IMR-90 (cell line): Measurements from ENCODE around the gene HES6. TPM values are rescaled to one million over a fixed set of nuclear protein-coding genes. Genes with fewer than 3 reads are reported as not detected.

Experiments
- ATAC-seq: fragments of 200-7000 bp; cut with Tn5 transposase; 2 replicates; pipeline ENCODE4 v1.9.1; 2020; ENCODE audit warnings: low read depth, mild to moderate bottlenecking, moderate library complexity
- BruUV-seq: library from RNA; stranded (reverse); fragments of 400-500 nt; replicated peaks from 2 replicates; lab custom pipeline; 2021; lab: Mats Ljungman, UMichigan
- CTCF ChIA-PET: fragments of 300-600 bp; formaldehyde crosslinking; extraction: SDS; loops from one replicate; lab custom pipeline; 2021; ENCODE audit warnings: antibody characterized with exemption; lab: Yijun Ruan, JAX
- POLR2A ChIA-PET: fragments of 300-600 bp; sonication (Branson Sonifier 250); formaldehyde crosslinking; loops from one replicate; lab custom pipeline; 2022; ENCODE audit warnings: antibody characterized with exemption; ENCODE audit not compliant: unreplicated experiment; lab: Charles Lee
- DNase-seq: peaks from one replicate; pipeline ENCODE4 v3.0.0; 2013
- H2AFZ ChIP-seq: replicated peaks from 2 replicates; pipeline ENCODE3; 2013; ENCODE audit warnings: low read length, mild to moderate bottlenecking; ENCODE audit not compliant: poor library complexity
- H2AK5ac ChIP-seq: 2 replicates; pipeline ENCODE4 v1.6.1; 2013; ENCODE audit warnings: low read depth, low read length, inconsistent platforms
- H2AK9ac ChIP-seq: replicated peaks from 2 replicates; pipeline ENCODE3; 2013; ENCODE audit warnings: mild to moderate bottlenecking, low read depth, low read length, moderate library complexity; ENCODE audit not compliant: poor library complexity
- H2BK120ac ChIP-seq: 2 replicates; pipeline ENCODE4 v1.6.1; 2013; ENCODE audit warnings: low read depth, low read length, inconsistent platforms
- H2BK15ac ChIP-seq: 3 replicates; pipeline ENCODE4 v1.6.1; 2013; ENCODE audit warnings: low read depth, low read length, inconsistent platforms
- H2BK20ac ChIP-seq: 2 replicates; pipeline ENCODE4 v1.6.1; 2013; ENCODE audit warnings: low read depth, mild to moderate bottlenecking, inconsistent platforms, low read length, moderate library complexity
- H2BK5ac ChIP-seq: 2 replicates; pipeline ENCODE4 v1.6.1; 2013; ENCODE audit warnings: mild to moderate bottlenecking, low read depth, low read length, inconsistent platforms; ENCODE audit not compliant: poor library complexity, severe bottlenecking
- H3K14ac ChIP-seq: replicated peaks from 2 replicates; pipeline ENCODE4 v1.6.1; 2013; ENCODE audit warnings: low read depth, low read length, inconsistent platforms
- H3K18ac ChIP-seq: 2 replicates; pipeline ENCODE4 v1.6.1; 2013; ENCODE audit warnings: low read depth, low read length, control low read depth
- H3K23ac ChIP-seq: 2 replicates; pipeline ENCODE4 v1.6.1; 2013; ENCODE audit warnings: low read depth, low read length, inconsistent platforms
- H3K27ac ChIP-seq: 2 replicates; pipeline ENCODE4 v1.5.1; 2013; ENCODE audit warnings: mild to moderate bottlenecking, control low read depth, low read length; ENCODE audit not compliant: insufficient read depth
- H3K27me3 ChIP-seq: 2 replicates; pipeline ENCODE4 v1.6.1; 2013; ENCODE audit warnings: low read length; ENCODE audit not compliant: control insufficient read depth, insufficient read depth
- H3K36me3 ChIP-seq: 2 replicates; pipeline ENCODE4 v1.6.1; 2013; ENCODE audit warnings: low read length, mixed read lengths; ENCODE audit not compliant: control insufficient read depth, insufficient read depth
- H3K4ac ChIP-seq: 2 replicates; pipeline ENCODE4 v1.6.1; 2013; ENCODE audit warnings: low read depth, low read length, inconsistent platforms
- H3K4me1 ChIP-seq: 2 replicates; pipeline ENCODE4 v1.6.1; 2013; ENCODE audit warnings: low read length, mixed read lengths; ENCODE audit not compliant: control insufficient read depth, insufficient read depth
- H3K4me2 ChIP-seq: 2 replicates; pipeline ENCODE4 v1.6.1; 2013; ENCODE audit warnings: low read depth, mild to moderate bottlenecking, control low read depth, low read length, moderate library complexity
- H3K4me3 ChIP-seq: 2 replicates; pipeline ENCODE4 v1.5.1; 2013; ENCODE audit warnings: low read depth, mild to moderate bottlenecking, control low read depth, low read length, moderate library complexity; ENCODE audit not compliant: insufficient read depth
- H3K56ac ChIP-seq: 2 replicates; pipeline ENCODE4 v1.6.1; 2013; ENCODE audit warnings: low read length, inconsistent platforms; ENCODE audit not compliant: insufficient read depth; ENCODE audit errors: extremely low read depth
- H3K79me1 ChIP-seq, 2 experiments: 2 replicates each; pipeline ENCODE4 v1.6.1; 2013; ENCODE audit warnings: low read length in 2 of 2, inconsistent platforms in 1 of 2, low read depth in 1 of 2
- H3K9ac ChIP-seq: 2 replicates; pipeline ENCODE4 v1.6.1; 2013; ENCODE audit warnings: low read depth, low read length, control low read depth
- H3K9me1 ChIP-seq: 2 replicates; pipeline ENCODE4 v1.6.1; 2013; ENCODE audit warnings: low read length, inconsistent platforms; ENCODE audit not compliant: insufficient read depth
- H3K9me3 ChIP-seq: 2 replicates; pipeline ENCODE4 v1.6.1; 2013; ENCODE audit warnings: low read length; ENCODE audit not compliant: control insufficient read depth, insufficient read depth
- H4K20me1 ChIP-seq: 2 replicates; pipeline ENCODE4 v1.6.1; 2013; ENCODE audit warnings: low read length, inconsistent platforms; ENCODE audit not compliant: insufficient read depth
- H4K5ac ChIP-seq: 2 replicates; pipeline ENCODE4 v1.6.1; 2013; ENCODE audit warnings: mild to moderate bottlenecking, low read depth, low read length, control low read depth
- H4K8ac ChIP-seq, 2 experiments: 2 replicates each; pipeline ENCODE4 v1.6.1; 2013; ENCODE audit warnings: low read depth in 2 of 2, low read length in 2 of 2, control low read depth in 1 of 2, inconsistent platforms in 1 of 2
- H4K91ac ChIP-seq: 2 replicates; pipeline ENCODE4 v1.6.1; 2013; ENCODE audit warnings: low read depth, low read length, inconsistent platforms; ENCODE audit not compliant: insufficient read depth
- CHD1 ChIP-seq: IDR thresholded peaks from 2 replicates; pipeline ENCODE4 v1.6.1; 2012; ENCODE audit warnings: low read depth, low read length, improper control_type of control experiment
- CTCF ChIP-seq: conservative IDR thresholded peaks from 2 replicates; pipeline ENCODE4 v1.5.1; 2012; ENCODE audit warnings: mild to moderate bottlenecking, low read depth, low read length, improper control_type of control experiment
- MAFK ChIP-seq: IDR thresholded peaks from 2 replicates; pipeline ENCODE4 v1.6.1; 2012; ENCODE audit warnings: low read depth, low read length, improper control_type of control experiment
- NFE2L2 ChIP-seq: fragments of 150-350 bp; IDR thresholded peaks from 2 replicates; pipeline ENCODE4 v1.6.1; 2016; ENCODE audit warnings: low read depth, mild to moderate bottlenecking, low read length
- POLR2A ChIP-seq: IDR thresholded peaks from 2 replicates; pipeline ENCODE4 v1.6.1; 2012; ENCODE audit warnings: mild to moderate bottlenecking, low read depth, low read length
- RAD21 ChIP-seq: IDR thresholded peaks from 2 replicates; pipeline ENCODE4 v1.6.1; 2012; ENCODE audit warnings: low read length, improper control_type of control experiment
- RCOR1 ChIP-seq: IDR thresholded peaks from 2 replicates; pipeline ENCODE4 v1.6.1; 2012; ENCODE audit warnings: mild to moderate bottlenecking, low read length, improper control_type of control experiment; ENCODE audit not compliant: insufficient replicate concordance
- RFX5 ChIP-seq: IDR thresholded peaks from 2 replicates; pipeline ENCODE4 v1.8.0; 2012; ENCODE audit warnings: low read depth, mild to moderate bottlenecking, low read length, moderate library complexity
- SMC3 ChIP-seq: fragments of 150-350 bp; IDR thresholded peaks from 2 replicates; pipeline ENCODE4 v1.6.1; 2016; ENCODE audit warnings: low read depth, mild to moderate bottlenecking, antibody characterized with exemption, low read length, moderate library complexity
- USF2 ChIP-seq: fragments of 150-350 bp; IDR thresholded peaks from 2 replicates; pipeline ENCODE4 v1.6.1; 2017; ENCODE audit warnings: mild to moderate bottlenecking, antibody characterized with exemption, low read length, low read depth
- WGBS, 2 experiments: methylation state at CpG; one replicate each; pipeline versions ENCODE4 v1.1.5 to v1.1.7; 2013; ENCODE audit warnings: missing lambda C conversion rate in 2 of 2; ENCODE audit not compliant: insufficient read length in 1 of 2; ENCODE audit errors: extremely low coverage in 2 of 2; 5-methylcytosine and 5-hydroxymethylcytosine counted together
- dilution Hi-C: fragments of 300-500 bp; cut with HindIII; formaldehyde crosslinking; loops from one replicate; pipeline ENCODE4 v1.14.3; 2018; ENCODE audit warnings: low sequenced_read_pairs; ENCODE audit not compliant: unreplicated experiment
- in situ Hi-C: fragments of 300-500 bp; cut with MboI; formaldehyde crosslinking; loops from 3 replicates; pipeline ENCODE4 v1.14.3; 2019; ENCODE audit warnings: low sequenced_read_pairs, inconsistent platforms, mixed read lengths
- intact Hi-C: fragments of 100-400 bp; cut with micrococcal nuclease; formaldehyde crosslinking; loops from 2 replicates; pipeline ENCODE4 v1.10.0; 2022
- polyA plus RNA-seq, 3 experiments: library from polyadenylated mRNA; depleted of rRNA; stranded (reverse); fragments of >200 nt; gene quantifications; 2 replicates each; pipeline ENCODE4 v1.2.3, GENCODE V29; 2012; ENCODE audit warnings: low replicate concordance in 1 of 3
- total RNA-seq: library from RNA; depleted of rRNA; stranded (reverse); fragments of >200 nt; gene quantifications from 2 replicates; pipeline ENCODE4 v1.2.3, GENCODE V29; 2012

Gene HES6
- total and polyA plus RNA-seq, 2 of the 4 experiments (the other 2 are of a cell fraction): 1.3 to 3.3 TPM

DNA sequence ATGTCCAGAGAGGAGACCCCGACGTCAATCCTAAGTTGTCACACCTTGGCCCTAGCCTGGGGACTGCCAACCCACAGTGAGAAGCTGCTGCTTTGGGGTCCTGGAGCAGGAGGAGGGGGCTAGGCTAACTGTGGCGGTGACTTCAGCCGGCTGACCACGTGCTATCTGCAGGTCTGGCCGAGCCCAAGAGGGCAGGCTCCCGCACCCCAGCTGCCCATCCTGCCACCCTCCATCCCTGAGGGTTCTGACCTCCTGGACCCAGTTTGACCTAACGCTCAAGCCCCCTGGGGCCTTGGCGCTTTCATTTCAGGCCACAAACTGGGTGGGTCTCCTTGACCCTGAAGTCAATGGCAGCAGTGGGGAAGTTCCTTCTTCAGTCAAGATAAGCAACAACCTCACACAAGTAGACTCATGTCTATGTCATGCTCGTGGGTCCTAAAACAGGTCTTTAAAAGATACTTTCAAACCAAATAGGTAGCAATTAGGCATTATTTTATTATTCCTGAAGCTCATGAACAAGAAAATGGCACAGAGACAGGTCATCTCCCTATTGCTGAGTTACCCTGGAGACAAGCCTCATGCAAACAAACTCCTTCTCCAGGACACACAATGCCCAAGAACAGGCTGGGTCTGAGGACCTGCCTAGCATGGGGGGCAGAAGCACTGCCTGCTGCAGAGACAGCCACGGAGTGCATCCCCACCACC, 2.3 kb downstream of the HES6 start:
- H3K4ac ChIP-seq: no peak overlapping the region
- H2BK20ac ChIP-seq: no peak overlapping the region
- H3K56ac ChIP-seq: no peak overlapping the region
- no peak overlapping the region for H3K9ac ChIP-seq
- BruUV-seq: no TSS peak
- no CpG with 5 or more reads among the region's 11 CpGs for WGBS, 2 experiments
- H3K27ac ChIP-seq: no peak overlapping the region
- peaks cover 0 to 2% of the 10 kb centered on the region in 2 experiments; a peak in 1 of 4 replicates for H3K79me1 ChIP-seq
- no peak overlapping the region for H3K4me2 ChIP-seq
- intact Hi-C loops (no loop called here), in situ Hi-C loops (no loop called here), dilution Hi-C loops (no loop called here)
- H3K36me3 ChIP-seq: no peaks in the 10 kb centered on the region
- no peak overlapping the region for H4K91ac ChIP-seq
- TF ChIP-seq USF2: no peak
- TF ChIP-seq NFE2L2: no peak
- TF ChIP-seq CHD1: no peak
- TF ChIP-seq MAFK: no peak
- no peak for TF ChIP-seq RCOR1
- no peak for TF ChIP-seq CTCF
- no peak for TF ChIP-seq SMC3
- TF ChIP-seq RAD21: no peak
- TF ChIP-seq RFX5: no peak
- no peak for TF ChIP-seq POLR2A
- peaks cover 4% of the 10 kb centered on the region; the same call in 1 of the 2 replicates for H3K4me1 ChIP-seq
- no peak overlapping the region for H4K5ac ChIP-seq
- ATAC-seq (no peak), DNase-seq (no peak)
- no peak overlapping the region for H2AK5ac ChIP-seq
- peak overlapping the region; percentile 17 for H2AK9ac ChIP-seq
- no peak overlapping the region for H3K14ac ChIP-seq
- no peak overlapping the region for H2BK5ac ChIP-seq
- ChIA-PET POLR2A (no interaction called here), CTCF (no interaction called here)
- H2BK120ac ChIP-seq: no peak overlapping the region
- no peak overlapping the region for H2BK15ac ChIP-seq
- H4K20me1 ChIP-seq: no peaks in the 10 kb centered on the region
- no peak overlapping the region for H3K4me3 ChIP-seq
- H3K9me1 ChIP-seq: no peaks in the 10 kb centered on the region
- no peak overlapping the region for H3K18ac ChIP-seq
- H4K8ac ChIP-seq: no peak overlapping the region
- peaks cover 17% of the 10 kb centered on the region for H3K27me3 ChIP-seq
- 0 out of 2 replicates have a peak, but pooled peaks cover 2% of the 10 kb centered on the region for H3K9me3 ChIP-seq
- no peak overlapping the region for H2AFZ ChIP-seq
- peak overlapping the region; percentile 20; the same call in 1 of the 2 replicates for H3K23ac ChIP-seq
